Measurements from ENCODE around the gene AMOTL1.
A peak's percentile ranks its signal among the peaks of the same experiment; 100 is the strongest.
"Not testable (repeated sequence)": the region's sequence is repeated elsewhere in the genome, so short reads cannot be mapped to it uniquely, and the experiment has no call there.

AMOTL1 gene

GRCh38 chr11:94883878-94884277 lies 115.7 kb downstream of the AMOTL1 start:
- DNase-seq (ENCODE audit: low read depth), result no peak

DNA sequence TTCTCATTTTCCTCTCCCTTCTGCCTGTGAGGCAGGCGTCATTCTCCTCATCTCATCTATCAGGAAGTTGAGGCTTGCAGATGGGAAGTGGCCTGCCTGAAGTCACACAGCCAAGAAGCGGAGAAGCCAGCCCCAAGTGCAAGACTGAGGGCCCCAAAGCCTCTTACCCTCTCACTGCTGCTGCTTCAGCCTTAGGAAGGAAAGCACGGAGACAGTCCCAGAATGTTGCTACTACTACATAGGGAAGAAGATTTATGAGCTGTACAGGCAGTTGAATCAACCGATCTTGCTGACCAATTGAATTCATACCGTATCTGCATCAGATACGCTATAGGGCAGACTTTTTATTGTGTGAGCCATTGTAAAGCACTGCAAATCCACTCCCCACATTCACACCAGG lies 116.2 kb downstream of the AMOTL1 start:
- no peak for DNase-seq (ENCODE audit: low read depth)

- no peak for DNase-seq (ENCODE audit: low read depth)
These were observed 117.0 kb downstream of the AMOTL1 start for GRCh38 chr11:94885133-94885532.

- no peak for DNase-seq (ENCODE audit: low read depth)
These were observed 117.4 kb downstream of the AMOTL1 start for GRCh38 chr11:94885581-94885980.

GRCh38 chr11:94888204-94888603 lies 120.0 kb downstream of the AMOTL1 start:
- no peak for DNase-seq (ENCODE audit: low read depth)

DNA sequence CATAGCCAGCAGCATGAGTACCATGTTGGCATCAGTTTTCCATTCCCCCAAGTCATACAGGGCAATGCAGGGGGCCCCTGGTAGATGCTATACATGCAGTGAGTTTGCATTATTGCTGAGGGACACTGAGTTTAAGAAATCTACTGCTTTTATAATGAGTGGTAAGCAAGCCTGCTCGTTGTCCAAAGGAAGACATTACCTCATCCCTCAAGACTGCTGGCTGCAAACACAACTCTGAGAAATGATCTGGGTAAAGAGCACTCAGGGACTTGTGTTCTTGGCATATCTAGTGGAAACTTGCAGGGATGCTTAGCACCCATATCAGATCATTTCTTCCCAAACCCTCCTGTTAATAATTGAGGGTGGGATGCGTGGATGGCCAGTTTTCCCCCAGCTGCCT lies 127.3 kb downstream of the AMOTL1 start:
- DNase-seq (ENCODE audit: low read depth), result no peak

DNA sequence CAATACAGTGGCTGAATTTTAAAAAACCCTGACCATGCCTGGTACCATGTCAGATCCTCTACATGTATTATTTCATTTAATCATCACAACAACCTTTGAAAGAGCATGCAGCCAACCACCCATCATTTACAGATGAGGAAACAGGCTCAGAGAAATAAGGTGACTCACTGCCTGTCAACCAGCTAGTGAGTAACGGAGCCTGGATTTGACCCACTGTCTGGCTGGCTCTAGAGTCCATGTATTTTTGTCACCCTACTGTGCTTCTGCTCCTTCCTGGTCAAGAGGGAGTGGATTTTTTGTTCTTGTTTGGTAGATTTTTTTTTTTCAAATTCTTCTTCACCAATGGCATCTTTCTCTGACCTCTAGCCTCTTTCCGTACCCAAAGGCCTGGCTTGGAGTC lies 127.8 kb downstream of the AMOTL1 start:
- no peak for DNase-seq (ENCODE audit: low read depth)

GRCh38 chr11:94897330-94897768 lies 129.2 kb downstream of the AMOTL1 start:
- DNase-seq (ENCODE audit: low read depth), result no peak

- DNase-seq (ENCODE audit: low read depth), result no peak
These were observed 139.1 kb downstream of the AMOTL1 start for GRCh38 chr11:94907226-94907625.

DNA sequence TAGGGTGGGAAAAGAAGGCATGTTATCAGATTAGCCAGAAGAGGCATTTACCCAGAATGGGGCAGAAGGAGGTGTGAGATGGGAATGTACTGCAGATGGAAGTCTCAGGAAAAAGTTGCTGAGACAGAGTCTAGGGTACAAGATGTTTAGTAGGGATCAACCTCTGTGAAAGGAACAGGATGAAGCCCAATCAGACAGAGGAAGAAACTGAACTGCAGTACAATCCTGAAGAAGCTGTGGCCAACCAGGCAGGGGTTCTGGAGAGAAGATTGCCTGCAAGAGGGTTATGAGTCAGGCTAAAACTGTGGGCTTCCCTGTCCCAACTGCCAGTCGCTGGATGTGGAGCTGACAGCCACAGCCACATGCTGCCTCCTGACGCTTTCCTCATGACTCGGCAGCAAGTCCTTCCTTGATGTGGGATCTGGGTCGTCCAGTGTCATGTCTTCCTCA lies 141.2 kb downstream of the AMOTL1 start:
- peak; percentile 61 for DNase-seq (ENCODE audit: low read depth)

- DNase-seq (ENCODE audit: low read depth), result no peak
These were observed 142.1 kb downstream of the AMOTL1 start for GRCh38 chr11:94910270-94910669.

DNA sequence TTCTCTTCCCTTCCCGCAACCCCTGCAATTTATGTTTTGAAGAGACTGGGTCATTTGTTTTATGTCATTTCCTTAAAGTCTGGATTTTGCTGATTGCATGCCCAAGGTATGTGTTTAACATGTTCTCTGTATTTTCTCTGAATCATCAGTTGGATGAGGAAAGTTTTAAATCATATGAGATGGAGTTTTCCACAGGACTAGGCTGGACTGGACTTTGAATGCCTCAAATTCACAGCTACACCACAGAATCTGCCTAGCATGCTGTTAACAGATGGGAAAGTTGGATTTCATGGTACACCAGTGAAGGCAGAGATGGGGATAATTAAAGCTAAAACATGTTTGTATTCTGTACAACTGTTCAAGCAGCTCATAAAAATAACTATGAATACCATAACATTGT lies 142.6 kb downstream of the AMOTL1 start:
- peak; percentile 81 for DNase-seq (ENCODE audit: low read depth)

GRCh38 chr11:94912806-94913205 lies 144.7 kb downstream of the AMOTL1 start:
- DNase-seq (ENCODE audit: low read depth), result no peak

- DNase-seq (ENCODE audit: low read depth), result not testable (repeated sequence)
These were observed 145.7 kb downstream of the AMOTL1 start for GRCh38 chr11:94913718-94914394.

- DNase-seq (ENCODE audit: low read depth), result no peak
These were observed 152.2 kb downstream of the AMOTL1 start for GRCh38 chr11:94920311-94920710.

DNA sequence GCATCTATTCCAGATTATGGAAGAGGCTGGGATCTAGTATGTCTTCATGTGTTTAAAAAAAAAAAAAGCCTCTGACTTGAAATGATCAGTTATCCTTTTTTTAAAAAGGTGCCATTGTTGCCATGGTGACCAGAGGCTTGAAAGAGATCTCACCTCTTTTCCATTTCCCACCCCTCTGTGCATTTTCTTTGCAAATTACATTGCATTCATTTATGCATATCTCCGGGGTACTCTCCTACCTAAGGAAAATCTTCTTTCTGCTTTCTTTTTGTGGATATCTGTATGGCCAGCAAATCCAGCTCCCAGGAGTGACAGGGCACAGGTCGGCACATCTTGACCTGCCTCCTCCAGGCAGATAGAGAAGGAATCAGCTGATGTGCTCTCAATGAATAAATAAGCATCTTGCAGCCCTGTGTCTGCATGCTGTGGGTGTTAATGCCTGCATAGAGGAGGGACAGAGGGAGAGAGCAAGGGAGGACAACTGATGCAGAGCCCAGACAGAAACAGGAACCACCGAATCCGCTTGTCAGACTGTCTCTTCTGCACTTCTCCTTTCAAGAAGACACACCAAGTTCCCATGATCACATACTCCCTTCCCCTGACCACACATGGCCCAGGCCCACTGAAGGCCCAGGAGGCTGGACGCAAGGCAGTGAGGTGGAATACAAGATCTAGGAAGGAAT lies 154.3 kb downstream of the AMOTL1 start:
- no peak for DNase-seq (ENCODE audit: low read depth)

GRCh38 chr11:94923004-94923334 lies 154.8 kb downstream of the AMOTL1 start:
- no peak for DNase-seq (ENCODE audit: low read depth)

DNA sequence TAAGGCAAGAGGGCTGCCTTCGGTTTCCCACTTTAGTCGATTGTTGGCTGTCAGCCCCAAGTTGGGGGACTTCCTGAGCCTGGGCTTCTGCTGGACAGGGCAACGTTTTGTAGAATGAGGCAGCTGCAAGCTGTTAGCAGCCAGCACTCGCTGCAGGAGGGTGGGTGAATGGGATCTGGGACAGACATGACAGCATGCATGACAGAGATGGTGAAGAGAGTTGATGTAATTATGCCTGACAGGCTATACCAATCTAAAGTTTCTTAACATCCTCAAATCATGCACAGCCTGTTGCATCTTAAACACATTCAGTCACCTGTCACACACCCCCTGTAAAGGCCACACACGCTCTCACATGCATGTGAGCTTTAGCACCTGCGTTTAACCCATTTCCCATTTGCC lies 156.0 kb downstream of the AMOTL1 start:
- DNase-seq (ENCODE audit: low read depth), result no peak

GRCh38 chr11:94924612-94925011 lies 156.5 kb downstream of the AMOTL1 start:
- no peak for DNase-seq (ENCODE audit: low read depth)

- no peak for DNase-seq (ENCODE audit: low read depth)
These were observed 157.5 kb downstream of the AMOTL1 start for GRCh38 chr11:94925422-94926270.

DNA sequence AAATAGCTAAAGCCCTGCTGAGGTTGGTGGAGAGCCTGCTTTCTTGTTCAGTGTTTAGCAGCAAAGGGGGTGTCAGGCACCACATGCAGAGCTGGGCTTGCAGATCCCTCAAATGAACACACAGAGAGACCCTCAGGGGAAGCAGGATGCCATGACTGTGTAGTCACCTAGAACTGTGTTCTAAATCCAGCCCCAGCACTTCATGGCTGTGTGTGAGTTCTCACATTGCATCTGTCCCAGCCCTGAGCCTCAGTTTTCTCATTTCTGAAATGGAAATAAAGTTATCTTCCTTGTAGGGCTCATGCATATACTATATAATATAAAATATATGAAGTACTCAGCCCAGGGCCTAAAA lies 158.1 kb downstream of the AMOTL1 start:
- DNase-seq (ENCODE audit: low read depth), result no peak
